BE2C (cell line): ENCODE results near the gene AIDA.
"Not testable (repeated sequence)": the region's sequence is repeated elsewhere in the genome, so short reads cannot be mapped to it uniquely, and the experiment has no call there.

Source experiments
- DNase-seq: peaks from one replicate; pipeline ENCODE4 v3.0.0-alpha.2; 2020
- H3K27me3 ChIP-seq: fragments of 250-450 bp; sonication (Bioruptor Pico); 2 replicates; pipeline ENCODE4 v1.5.1; 2020; ENCODE audit warnings: mild to moderate bottlenecking
- H3K36me3 ChIP-seq: fragments of 250-450 bp; sonication (Bioruptor Pico); 2 replicates; pipeline ENCODE4 v1.5.1; 2020; ENCODE audit warnings: mild to moderate bottlenecking
- H3K4me1 ChIP-seq: fragments of 250-450 bp; sonication (Bioruptor Pico); 2 replicates; pipeline ENCODE4 v1.5.1; 2020
- H3K4me3 ChIP-seq: 2 replicates; pipeline ENCODE4 v1.5.1; 2011; ENCODE audit warnings: low read depth, low read length
- H3K9me3 ChIP-seq: fragments of 250-450 bp; sonication (Bioruptor Pico); 2 replicates; pipeline ENCODE4 v1.5.1; 2020
- CTCF ChIP-seq: IDR thresholded peaks from 2 replicates; pipeline ENCODE4 v1.5.1; 2012; ENCODE audit warnings: mild to moderate bottlenecking, low read depth, low read length

AIDA gene

GRCh38 chr1:222751255-222751654 is 39.0 kb upstream of the AIDA start:
- H3K36me3 ChIP-seq, result no peaks in the 10 kb centered on the region
- TF ChIP-seq CTCF, result no peak

DNA sequence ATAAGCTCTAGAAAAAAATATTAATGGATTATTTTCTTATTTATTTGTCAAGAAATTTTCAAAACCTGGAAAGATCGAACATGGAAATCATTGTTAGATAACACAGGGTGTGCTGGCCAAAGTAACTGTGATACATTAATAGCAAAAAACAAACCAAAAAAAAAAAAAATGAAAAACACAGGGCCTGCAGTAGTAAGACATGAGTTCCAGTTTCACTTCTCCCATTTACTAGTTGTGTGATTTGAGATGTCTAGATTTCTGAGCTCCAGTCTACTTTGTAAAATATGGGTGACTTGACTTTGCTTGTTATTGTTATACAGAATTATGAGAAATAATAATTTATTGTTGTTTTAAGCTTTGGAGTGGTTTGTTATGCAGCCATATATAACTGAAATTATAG is 38.4 kb upstream of the AIDA start:
- Histone ChIP-seq H3K36me3 (no peaks in the 10 kb centered on the region), H3K4me3 (no peak overlapping the region), H3K27me3 (peaks cover 9% of the 10 kb centered on the region; the same call in 1 of the 2 replicates), H3K4me1 (no peaks in the 10 kb centered on the region), H3K9me3 (no peaks in the 10 kb centered on the region)
- no peak for DNase-seq
- no peak for TF ChIP-seq CTCF

More at GRCh38 chr1:222751255-222751654, 39.0 kb upstream of the AIDA start:
- no peak for DNase-seq
- H3K27me3 ChIP-seq, result peaks cover 9% of the 10 kb centered on the region; the same call in 1 of the 2 replicates
- H3K4me3 ChIP-seq, result no peak overlapping the region
- H3K9me3 ChIP-seq, result no peaks in the 10 kb centered on the region
- H3K4me1 ChIP-seq, result no peaks in the 10 kb centered on the region

DNA sequence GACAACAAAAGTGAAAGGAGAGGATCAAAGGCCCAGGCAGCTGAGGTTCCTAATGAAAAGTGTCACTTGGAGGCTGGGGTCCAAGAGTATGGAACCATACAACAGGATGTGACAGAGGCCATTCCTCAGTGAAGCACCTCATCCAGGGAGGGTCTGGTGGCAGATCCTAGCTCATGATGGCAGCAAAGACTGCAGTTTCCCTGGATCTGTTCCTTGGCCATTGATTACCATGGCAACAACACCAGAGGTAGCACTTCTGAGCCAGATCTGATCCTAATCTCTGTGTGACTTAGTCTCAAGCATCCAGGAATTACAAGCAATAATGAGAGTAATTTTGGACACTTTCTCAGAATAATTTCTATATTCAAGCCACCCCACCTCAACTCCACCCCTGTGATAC is 37.6 kb upstream of the AIDA start:
- H3K27me3 ChIP-seq, result peaks cover 9% of the 10 kb centered on the region; the same call in 1 of the 2 replicates
- DNase-seq, result no peak
- no peaks in the 10 kb centered on the region for H3K9me3 ChIP-seq
- TF ChIP-seq CTCF, result no peak
- H3K4me1 ChIP-seq, result no peaks in the 10 kb centered on the region
- H3K4me3 ChIP-seq, result no peak overlapping the region
- H3K36me3 ChIP-seq, result no peaks in the 10 kb centered on the region

GRCh38 chr1:222741630-222742457 is 29.6 kb upstream of the AIDA start:
- DNase-seq, H3K36me3 ChIP-seq, H3K4me3 ChIP-seq, H3K27me3 ChIP-seq, H3K4me1 ChIP-seq, H3K9me3 ChIP-seq: not testable (repeated sequence)

DNA sequence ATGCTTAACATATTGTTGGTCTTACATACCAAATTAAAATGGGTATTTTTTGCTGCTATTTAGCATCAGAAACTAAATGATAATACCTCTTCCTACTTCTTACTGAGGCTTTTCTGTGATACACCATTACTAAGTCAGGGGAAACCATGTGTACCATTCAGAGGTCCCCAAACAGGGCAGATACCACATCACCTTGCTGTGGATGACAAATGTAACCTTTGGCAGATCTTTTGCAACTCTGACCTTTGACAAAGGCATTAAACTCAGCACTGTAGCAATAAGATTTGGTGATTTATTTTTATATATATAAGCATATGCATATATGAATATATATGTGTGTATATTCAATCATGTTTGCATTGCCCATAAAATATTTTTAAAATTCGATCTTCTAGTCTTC is 27.6 kb upstream of the AIDA start:
- Histone ChIP-seq H3K4me1 (no peaks in the 10 kb centered on the region), H3K4me3 (no peak overlapping the region), H3K27me3 (no peaks in the 10 kb centered on the region), H3K36me3 (no peaks in the 10 kb centered on the region), H3K9me3 (no peaks in the 10 kb centered on the region)
- DNase-seq, result no peak
- no peak for TF ChIP-seq CTCF

DNA sequence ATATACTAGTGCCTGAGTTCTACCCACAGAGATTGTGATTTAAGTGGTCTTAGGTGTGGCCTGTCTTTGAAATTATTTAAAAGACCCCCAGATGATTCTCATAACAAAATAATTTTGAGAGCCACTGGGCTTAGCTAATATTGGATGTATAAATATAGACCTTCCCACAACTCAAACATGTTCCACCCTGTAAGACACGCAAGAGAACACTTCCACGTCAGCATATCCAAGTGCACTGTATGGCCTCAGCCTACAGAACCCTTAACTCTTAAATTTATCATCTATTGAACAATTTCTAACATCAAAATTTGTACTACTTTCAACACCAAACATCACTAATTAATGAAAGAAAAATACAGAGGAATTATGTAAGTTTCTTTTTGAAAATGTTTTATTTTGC is 27.2 kb upstream of the AIDA start:
- Histone ChIP-seq H3K4me1 (no peaks in the 10 kb centered on the region), H3K36me3 (no peaks in the 10 kb centered on the region), H3K27me3 (no peaks in the 10 kb centered on the region), H3K9me3 (no peaks in the 10 kb centered on the region), H3K4me3 (no peak overlapping the region)
- no peak for TF ChIP-seq CTCF
- no peak for DNase-seq
